Muscle of leg (tissue), 11 donors: Measurements from ENCODE around the gene TRAPPC4. TPM values are rescaled to one million over a fixed set of nuclear protein-coding genes. Genes with fewer than 3 reads are reported as not detected.

Source experiments
- DNase-seq: peaks from one replicate; pipeline ENCODE4 v3.0.0; 2013
- H3K27ac ChIP-seq: one replicate; pipeline ENCODE4 v1.5.1; 2013; ENCODE audit warnings: mild to moderate bottlenecking, low read length, control low read depth
- H3K27me3 ChIP-seq: one replicate; pipeline ENCODE4 v1.6.1; 2013; ENCODE audit warnings: low read length; ENCODE audit not compliant: control insufficient read depth, insufficient read depth
- H3K36me3 ChIP-seq: one replicate; pipeline ENCODE4 v1.6.1; 2013; ENCODE audit warnings: low read length; ENCODE audit not compliant: control insufficient read depth, insufficient read depth
- H3K4me1 ChIP-seq: one replicate; pipeline ENCODE4 v1.6.1; 2013; ENCODE audit warnings: low read length; ENCODE audit not compliant: control insufficient read depth, insufficient read depth
- H3K4me3 ChIP-seq: one replicate; pipeline ENCODE4 v1.5.1; 2013; ENCODE audit warnings: low read length, control low read depth
- H3K9me3 ChIP-seq: replicated peaks from 2 replicates; pipeline ENCODE4 v1.6.1; 2013; ENCODE audit warnings: low read depth, low read length; ENCODE audit not compliant: control insufficient read depth
- WGBS: methylation state at CpG from one replicate; pipeline ENCODE4 v1.1.5; 2013; ENCODE audit warnings: missing lambda C conversion rate; ENCODE audit not compliant: insufficient coverage; 5-methylcytosine and 5-hydroxymethylcytosine counted together
- polyA plus RNA-seq, 8 donors: library from polyadenylated mRNA; unstranded; fragments of 120-200 nt; gene quantifications; one replicate each; pipeline versions ENCODE4 v1.2.1 to v1.2.3, GENCODE V29; 2013; ENCODE audit warnings: inconsistent platforms in 1 of 8, low replicate concordance in 1 of 8; ENCODE audit not compliant: insufficient read length in 8 of 8, insufficient read depth in 1 of 8
- total RNA-seq: library from RNA; stranded (reverse); fragments of 120-200 nt; gene quantifications from one replicate; pipeline ENCODE4 v1.2.4, GENCODE V29; 2013

Gene TRAPPC4
- total and polyA plus RNA-seq, 9 donors, result 41.9 to 56.3 (median 48.5) TPM

DNA sequence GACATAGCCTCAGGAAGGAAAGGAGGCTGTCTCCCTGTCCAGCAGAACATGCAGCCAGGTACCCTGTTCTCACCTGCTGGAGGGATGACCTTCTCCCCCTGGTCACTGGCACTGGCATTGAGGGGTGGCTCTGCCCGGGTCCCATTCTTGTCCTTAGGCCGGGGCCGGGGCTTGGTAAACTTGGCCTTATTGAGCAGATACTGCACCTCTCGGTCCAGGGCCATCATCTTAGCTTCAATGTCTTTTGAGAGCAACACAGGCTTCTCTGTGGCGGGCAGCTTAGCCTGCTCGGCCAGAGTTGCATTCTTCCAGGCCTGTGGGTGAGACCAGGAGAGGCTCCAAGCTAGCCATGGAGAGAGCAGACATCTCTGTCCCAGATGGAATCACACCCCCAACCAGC is 27.9 kb downstream of the TRAPPC4 start:
- WGBS, result 94% methylated on average over 6 of the region's 6 CpGs

DNA sequence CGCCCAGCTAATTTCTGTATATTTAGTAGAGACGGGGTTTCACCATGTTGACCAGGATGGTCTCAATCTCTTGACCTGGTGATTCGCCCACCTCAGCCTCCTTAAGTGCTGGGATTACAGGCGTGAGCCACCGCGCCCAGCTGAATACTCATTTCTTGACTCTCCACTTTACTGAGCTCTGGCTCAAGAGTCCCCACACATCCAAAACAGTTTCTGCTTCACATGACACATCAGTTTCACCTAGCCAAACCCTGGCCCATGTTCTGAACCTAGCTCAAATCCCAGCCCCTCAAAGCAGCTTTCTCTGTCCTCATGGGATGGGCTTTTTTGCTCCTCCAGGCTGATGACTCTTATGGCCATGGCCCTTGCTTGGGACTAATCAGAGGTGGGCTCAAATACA is 28.6 kb downstream of the TRAPPC4 start:
- Histone ChIP-seq H3K27me3 (no peaks in the 10 kb centered on the region), H3K9me3 (no peaks in the 10 kb centered on the region), H3K36me3 (peaks cover 73% of the 10 kb centered on the region), H3K27ac (no peak overlapping the region), H3K4me1 (no peaks in the 10 kb centered on the region), H3K4me3 (no peak overlapping the region)
- no peak for DNase-seq
- 100% methylated on average over 3 of the region's 6 CpGs for WGBS

More for the DNA sequence above, 27.9 kb downstream of the TRAPPC4 start:
- Histone ChIP-seq H3K27ac (no peak overlapping the region), H3K4me1 (no peaks in the 10 kb centered on the region), H3K4me3 (no peak overlapping the region), H3K9me3 (no peaks in the 10 kb centered on the region), H3K36me3 (peaks cover 66% of the 10 kb centered on the region), H3K27me3 (no peaks in the 10 kb centered on the region)
- no peak for DNase-seq

DNA sequence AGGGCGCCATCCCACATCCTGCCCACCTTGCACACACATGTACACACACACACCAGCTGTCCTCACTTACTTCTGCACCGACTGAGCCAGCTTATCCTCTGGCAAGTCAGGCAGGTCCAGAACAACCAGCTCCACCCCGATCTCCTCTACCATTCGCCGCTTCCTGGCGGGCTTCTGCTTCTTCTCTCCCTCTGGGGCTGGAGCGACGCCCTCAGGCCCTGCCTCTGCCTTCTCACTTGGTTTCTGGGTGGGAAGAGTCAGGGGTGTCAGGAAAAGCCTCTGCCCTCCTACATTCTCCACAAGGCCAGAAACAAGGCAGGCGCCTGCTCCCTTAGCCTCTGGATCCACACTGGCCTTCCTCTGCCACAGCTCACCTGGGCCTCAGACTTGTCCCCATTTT is 30.1 kb downstream of the TRAPPC4 start:
- Histone ChIP-seq H3K27me3 (no peaks in the 10 kb centered on the region), H3K27ac (no peak overlapping the region), H3K4me1 (no peaks in the 10 kb centered on the region), H3K36me3 (peaks cover 88% of the 10 kb centered on the region), H3K4me3 (no peak overlapping the region), H3K9me3 (no peaks in the 10 kb centered on the region)
- no peak for DNase-seq
- whole genome bisulfite sequencing, result 100% methylated on average over 3 of the region's 9 CpGs

DNA sequence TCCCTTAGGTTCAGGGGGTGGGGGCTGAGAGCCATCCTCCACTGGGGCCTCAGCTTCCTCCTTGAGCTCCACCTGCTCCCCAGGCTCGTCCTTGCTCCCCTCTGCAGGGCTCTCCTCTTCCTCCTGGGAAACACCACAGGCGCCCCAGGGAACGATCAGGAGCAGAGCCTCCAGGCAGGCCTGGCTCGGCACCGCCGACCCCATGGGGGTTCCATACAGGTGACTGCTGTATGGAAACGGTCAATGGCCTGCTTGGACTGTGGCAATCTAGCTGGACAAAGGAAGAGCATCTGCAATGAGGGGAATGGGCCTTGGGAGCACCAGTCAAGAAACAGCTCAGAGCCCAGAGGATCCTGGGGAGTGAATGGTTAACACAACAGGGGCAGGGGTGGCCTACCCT is 30.5 kb downstream of the TRAPPC4 start:
- Histone ChIP-seq H3K36me3 (peaks cover 92% of the 10 kb centered on the region), H3K4me3 (no peak overlapping the region), H3K9me3 (no peaks in the 10 kb centered on the region), H3K27ac (no peak overlapping the region), H3K27me3 (no peaks in the 10 kb centered on the region), H3K4me1 (no peaks in the 10 kb centered on the region)
- WGBS, result 95% methylated on average over 7 of the region's 7 CpGs
- no peak for DNase-seq

DNA sequence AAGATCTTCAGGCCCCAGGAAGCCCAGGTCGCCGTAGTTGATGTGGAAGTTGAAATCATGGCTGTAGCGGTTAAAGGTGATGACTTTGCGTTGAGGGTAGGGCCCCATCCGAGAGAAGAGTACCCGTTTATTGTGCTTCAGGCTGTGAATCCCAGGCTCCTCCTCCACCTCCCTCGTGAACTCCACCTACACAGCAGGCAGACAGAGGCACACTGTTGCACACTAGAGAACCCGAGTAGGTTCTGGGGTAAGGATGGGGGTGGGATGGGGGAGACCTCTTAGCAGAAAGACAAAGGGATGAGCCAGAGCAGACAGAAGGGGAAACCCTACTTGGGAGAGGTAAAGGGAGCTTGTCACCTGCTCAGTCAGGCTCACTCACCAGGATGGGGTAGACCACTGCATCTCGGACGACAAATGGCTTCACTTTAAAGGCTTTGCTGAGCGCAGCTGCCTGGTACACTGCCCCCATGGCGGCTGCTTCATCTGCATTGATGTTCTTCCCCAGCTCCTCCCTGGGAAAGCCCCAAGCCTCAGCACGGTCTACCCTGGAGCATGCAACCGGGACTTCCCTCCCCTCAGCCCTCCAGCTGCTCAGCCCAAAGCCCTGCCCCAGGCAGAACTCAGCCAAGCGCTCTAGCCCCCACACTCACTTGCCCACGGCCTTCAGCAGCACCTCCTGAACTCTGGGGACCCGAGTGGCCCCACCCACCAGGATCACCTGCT is 33.0 kb downstream of the TRAPPC4 start:
- 85% methylated on average over 9 of the region's 17 CpGs for WGBS
- no peak for DNase-seq

DNA sequence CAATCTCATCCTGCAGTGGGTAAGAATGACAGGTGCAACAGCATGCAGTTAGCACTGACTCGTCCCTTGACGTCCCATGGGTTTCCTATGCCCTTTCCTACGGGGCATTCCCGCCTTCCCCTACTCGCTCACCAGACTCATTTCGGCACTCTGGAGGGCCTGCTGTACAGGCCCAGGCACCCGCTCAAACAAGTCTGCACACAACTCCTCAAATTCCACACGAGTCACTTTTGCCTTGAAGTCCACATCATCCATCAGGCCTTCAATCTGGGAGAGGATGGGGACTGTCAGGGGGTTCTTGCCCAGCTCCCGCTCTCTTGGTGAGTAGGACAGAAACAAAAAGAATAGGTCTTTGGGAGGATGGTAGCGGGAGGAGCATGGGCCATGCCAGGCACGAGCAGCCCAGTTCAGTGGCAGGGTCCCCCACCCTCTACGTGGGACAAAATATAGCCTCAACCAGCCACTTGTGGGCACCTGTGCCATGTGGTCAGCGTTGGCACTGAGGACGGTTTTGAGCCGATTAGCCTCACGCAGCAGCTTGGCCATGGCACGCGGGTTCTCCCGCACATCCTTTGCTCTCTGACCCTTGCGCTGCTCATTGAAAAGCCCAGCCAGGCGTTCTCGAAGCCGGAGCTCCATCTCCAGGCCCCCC is 33.7 kb downstream of the TRAPPC4 start:
- WGBS, result 93% methylated on average over 18 of the region's 23 CpGs
- Histone ChIP-seq H3K36me3 (peaks cover 83% of the 10 kb centered on the region), H3K9me3 (no peaks in the 10 kb centered on the region), H3K27me3 (no peaks in the 10 kb centered on the region), H3K4me1 (peaks cover 12% of the 10 kb centered on the region), H3K4me3 (no peak overlapping the region), H3K27ac (no peak overlapping the region)
- no peak for DNase-seq

More for the DNA sequence above, 33.0 kb downstream of the TRAPPC4 start:
- Histone ChIP-seq H3K36me3 (peaks cover 89% of the 10 kb centered on the region), H3K4me3 (no peak overlapping the region), H3K9me3 (no peaks in the 10 kb centered on the region), H3K27me3 (no peaks in the 10 kb centered on the region), H3K27ac (no peak overlapping the region), H3K4me1 (peaks cover 12% of the 10 kb centered on the region)

DNA sequence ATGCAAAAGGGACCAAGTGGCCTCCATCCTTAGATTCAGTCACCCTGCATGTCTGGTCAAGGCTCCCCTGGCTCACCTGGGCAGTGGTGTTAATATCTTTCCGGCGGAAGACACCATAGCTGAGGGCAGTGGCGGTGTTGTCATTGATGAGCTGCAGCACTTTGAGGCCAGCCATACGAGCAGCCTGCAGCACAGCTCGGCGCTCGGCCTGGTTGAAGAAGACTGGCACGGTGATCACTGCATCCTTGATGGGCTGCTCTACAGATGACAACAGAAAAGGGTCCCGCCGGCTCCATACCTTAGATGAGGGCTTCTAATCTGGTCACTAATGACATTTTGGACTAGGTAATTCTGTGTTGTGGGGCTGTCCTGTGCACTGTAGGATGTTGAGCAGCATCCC is 35.9 kb downstream of the TRAPPC4 start:
- DNase-seq, result no peak
- Histone ChIP-seq H3K36me3 (peaks cover 62% of the 10 kb centered on the region), H3K9me3 (no peaks in the 10 kb centered on the region), H3K27ac (no peak overlapping the region), H3K27me3 (no peaks in the 10 kb centered on the region), H3K4me3 (no peak overlapping the region), H3K4me1 (peaks cover 18% of the 10 kb centered on the region)
- WGBS, result 94% methylated on average over 10 of the region's 10 CpGs

DNA sequence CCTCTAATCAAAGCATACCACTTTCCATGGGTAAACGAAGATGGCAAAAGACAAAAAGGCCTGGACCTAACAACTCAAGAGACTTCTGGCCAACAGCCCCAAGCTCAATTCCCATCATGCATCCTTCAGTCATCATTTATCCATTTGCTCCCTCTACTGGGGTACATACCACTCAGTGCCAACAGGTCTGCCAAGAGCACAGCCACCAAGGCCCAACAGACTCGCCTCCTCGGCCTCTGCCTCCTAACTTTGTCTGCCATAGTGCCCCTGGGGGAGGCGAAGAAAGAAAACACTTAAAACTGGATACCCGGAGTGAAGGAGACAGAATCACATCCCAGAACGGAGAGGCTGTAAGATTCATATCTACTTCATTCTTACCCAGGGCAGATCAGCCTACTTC is 37.3 kb downstream of the TRAPPC4 start:
- H3K27ac ChIP-seq, result no peak overlapping the region
- WGBS, result 29% methylated on average over 6 of the region's 6 CpGs
- H3K4me1 ChIP-seq, result peaks cover 18% of the 10 kb centered on the region
- DNase-seq, result no peak
- peak overlapping the region; percentile 89 for H3K4me3 ChIP-seq
- H3K9me3 ChIP-seq, result no peaks in the 10 kb centered on the region
- peaks cover 48% of the 10 kb centered on the region for H3K36me3 ChIP-seq
- H3K27me3 ChIP-seq, result no peaks in the 10 kb centered on the region

DNA sequence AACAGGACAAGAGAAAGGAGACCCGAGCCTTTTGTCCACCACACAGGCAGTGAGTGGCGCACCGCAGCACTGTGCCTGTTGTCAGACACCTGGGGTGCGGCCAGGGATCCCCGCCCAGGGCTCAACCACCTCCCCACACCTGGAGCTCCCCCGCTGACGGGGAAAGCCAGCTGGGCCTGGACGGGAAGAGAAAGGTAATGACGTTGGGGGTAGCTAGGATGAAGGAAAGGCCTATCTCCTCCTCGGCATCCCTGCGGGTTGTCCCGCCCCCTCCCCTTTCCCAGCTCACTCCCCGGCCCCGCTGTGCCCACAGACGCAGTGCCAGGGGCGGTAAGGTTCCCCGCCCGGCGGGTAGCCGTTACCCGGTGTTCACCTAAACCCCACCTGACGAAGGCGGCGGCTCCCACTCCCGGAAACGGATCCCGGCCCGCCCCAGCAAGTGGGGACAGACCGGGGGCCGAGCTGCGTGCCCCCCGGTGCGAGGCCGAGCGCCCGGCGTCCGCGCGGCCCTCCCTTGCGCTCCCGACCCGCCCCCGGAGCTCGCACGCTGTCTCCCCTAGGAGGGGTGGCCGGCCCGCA is 37.9 kb downstream of the TRAPPC4 start:
- Histone ChIP-seq H3K27me3 (no peaks in the 10 kb centered on the region), H3K4me3 (peak overlapping the region; percentile 89), H3K4me1 (peaks cover 18% of the 10 kb centered on the region), H3K27ac (peak overlapping the region; percentile 82), H3K36me3 (peaks cover 42% of the 10 kb centered on the region), H3K9me3 (no peaks in the 10 kb centered on the region)
- DNase-seq, result peak; percentile 16
- under 1% methylated on average over 33 of the region's 48 CpGs for WGBS

DNA sequence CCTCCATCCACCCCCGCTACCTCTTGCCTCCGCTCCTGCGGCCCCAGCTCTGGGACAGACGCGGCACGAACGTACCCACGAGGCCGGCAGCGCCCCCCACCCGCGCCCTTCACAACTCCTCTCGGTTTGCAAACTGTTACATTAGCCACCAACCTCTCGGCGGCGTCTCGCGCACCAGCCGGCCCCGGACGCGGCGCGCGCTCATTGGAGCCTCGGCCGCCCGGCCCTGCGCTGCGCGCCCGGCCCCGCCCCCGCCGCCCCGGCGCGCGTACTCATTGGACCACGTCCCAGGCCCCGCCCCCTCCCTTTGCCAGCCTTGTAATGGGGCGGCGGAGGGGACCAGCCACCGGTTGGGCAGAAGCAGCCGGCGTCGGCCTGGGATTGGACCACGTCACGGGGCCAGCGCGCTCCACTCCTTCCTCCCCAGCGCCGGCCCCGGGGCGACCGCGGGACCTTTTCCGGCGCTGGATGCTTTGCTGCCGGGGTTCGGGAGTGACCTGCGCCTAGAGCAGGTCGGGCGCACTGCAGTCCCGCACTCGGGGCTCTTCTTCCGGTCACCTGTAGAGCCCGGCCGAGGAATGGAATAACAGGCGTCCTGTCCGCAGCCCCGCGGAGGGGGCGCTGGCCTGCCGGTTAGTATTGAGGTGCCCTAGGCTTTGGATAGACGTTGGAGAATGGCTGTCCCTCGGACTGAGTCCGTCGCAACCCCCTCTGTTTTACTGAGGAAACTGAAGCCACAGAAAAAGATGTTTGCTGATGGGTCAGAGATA is 38.6 kb downstream of the TRAPPC4 start, which contains the start of gene HYOU1:
Gene HYOU1 (minus strand): TSS at position 206 of the 770 bp plus-strand sequence. CDS start 1,045 bp downstream, outside the sequence.
- DNase-seq, result peak; percentile 98
- H3K27ac ChIP-seq, result peak within 1 kb of the TSS; percentile 82
- peaks cover 18% of the 10 kb centered on the region for H3K4me1 ChIP-seq
- no peaks in the 10 kb centered on the region for H3K9me3 ChIP-seq
- peaks cover 36% of the 10 kb centered on the region for H3K36me3 ChIP-seq
- 0% methylated on average over 73 of the region's 79 CpGs for WGBS
- no peaks in the 10 kb centered on the region for H3K27me3 ChIP-seq
- H3K4me3 ChIP-seq, result peak within 1 kb of the TSS; percentile 89
